NCI-H2107 treated with DMSO at 0.1 percent for 48 hours (cell line): ENCODE data around the gene FOXO6.
"Not testable (repeated sequence)": the region's sequence is repeated elsewhere in the genome, so short reads cannot be mapped to it uniquely, and the experiment has no call there.

Experiments used
- DNase-seq: peaks from one replicate; lab custom pipeline; 2025; ENCODE audit not compliant: unreplicated experiment; lab: John Stamatoyannopoulos, UW

FOXO6 gene

GRCh38 chr1:41328780-41329640 lies 32.2 kb upstream of the FOXO6 start:
- no peak for DNase-seq

- DNase-seq = no peak
Measured at GRCh38 chr1:41329662-41330587, 31.3 kb upstream of the FOXO6 start.

- DNase-seq = no peak
Measured at GRCh38 chr1:41330588-41331545, 30.4 kb upstream of the FOXO6 start.

- no peak for DNase-seq
Measured at GRCh38 chr1:41331546-41331917, 29.7 kb upstream of the FOXO6 start.

- not testable (repeated sequence) for DNase-seq
Measured at GRCh38 chr1:41332161-41332560, 29.1 kb upstream of the FOXO6 start.

- no peak for DNase-seq
Measured at GRCh38 chr1:41333146-41333784, 28.0 kb upstream of the FOXO6 start.

GRCh38 chr1:41338820-41339219 lies 22.4 kb upstream of the FOXO6 start:
- DNase-seq = no peak

- peak; percentile 24 for DNase-seq
Measured at GRCh38 chr1:41340655-41341364, 20.4 kb upstream of the FOXO6 start.

GRCh38 chr1:41341365-41341683 lies 19.9 kb upstream of the FOXO6 start:
- DNase-seq = no peak

- DNase-seq = peak; percentile 54
Measured at GRCh38 chr1:41341772-41342562, 19.3 kb upstream of the FOXO6 start.

GRCh38 chr1:41342774-41343355 lies 18.4 kb upstream of the FOXO6 start:
- DNase-seq = no peak

- no peak for DNase-seq
Measured at GRCh38 chr1:41343790-41344699, 17.2 kb upstream of the FOXO6 start.

- DNase-seq = no peak
Measured at GRCh38 chr1:41344708-41345159, 16.5 kb upstream of the FOXO6 start.

GRCh38 chr1:41345434-41346075 lies 15.7 kb upstream of the FOXO6 start:
- no peak for DNase-seq

GRCh38 chr1:41347276-41347675 lies 14.0 kb upstream of the FOXO6 start:
- no peak for DNase-seq

GRCh38 chr1:41348394-41348793 lies 12.8 kb upstream of the FOXO6 start:
- no peak for DNase-seq
